Gastrocnemius medialis (tissue), 4 donors: ENCODE results near the gene CACNB1. TPM values are rescaled to one million over a fixed set of nuclear protein-coding genes. Genes with fewer than 3 reads are reported as not detected.

Source experiments
- ATAC-seq, 2 donors: fragments of 150-250 bp; one replicate each; pipeline ENCODE4 v1.9.1; 2016
- DNase-seq, 2 donors: peaks; one replicate each; pipeline ENCODE4 v3.0.0-alpha.2; 2019
- H3K27ac ChIP-seq, 4 donors: fragments of 200-600 bp; sonication (generic); 1 replicate in 1 of 4; 2 replicates in 3 of 4; pipeline ENCODE4 v1.5.1; 2016 to 2018; ENCODE audit warnings: mild to moderate bottlenecking in 2 of 4, moderate library complexity in 1 of 4
- H3K27me3 ChIP-seq, 3 donors: fragments of 200-600 bp; sonication (generic) in 2 of 3; 1 replicate in 1 of 3; 2 replicates in 2 of 3; pipeline versions ENCODE4 v1.5.1 to v1.6.0; 2016 to 2019; ENCODE audit warnings: mild to moderate bottlenecking in 1 of 3, moderate library complexity in 1 of 3
- H3K36me3 ChIP-seq, 2 donors: fragments of 200-600 bp; sonication (generic) in 1 of 2; one replicate each; pipeline ENCODE4 v1.5.1; 2017 to 2018
- H3K4me1 ChIP-seq, 2 donors: fragments of 200-600 bp; sonication (generic) in 1 of 2; one replicate each; pipeline ENCODE4 v1.5.1; 2016 to 2017; ENCODE audit warnings: mild to moderate bottlenecking in 2 of 2
- H3K4me3 ChIP-seq, 4 donors: fragments of 200-600 bp; sonication (generic) in 3 of 4; 1 replicate in 1 of 4; 2 replicates in 3 of 4; pipeline ENCODE4 v1.5.1; 2016 to 2019; ENCODE audit warnings: mild to moderate bottlenecking in 2 of 4
- H3K9me3 ChIP-seq, 3 donors: fragments of 200-600 bp; sonication (generic) in 2 of 3; 1 replicate in 1 of 3; 2 replicates in 2 of 3; pipeline ENCODE4 v1.5.1; 2016 to 2019
- POLR2A ChIP-seq, 2 donors: fragments of 450-650 bp; IDR thresholded peaks; one replicate each; pipeline ENCODE4 v1.6.1; 2017; ENCODE audit warnings: antibody characterized with exemption in 2 of 2, mild to moderate bottlenecking in 2 of 2, moderate library complexity in 2 of 2
- in situ Hi-C, 4 donors: fragments of 200-750 bp; cut with MboI; loops; one replicate each; pipeline versions ENCODE4 v1.15.0 to v1.8.0; 2017; ENCODE audit warnings: low sequenced_read_pairs in 4 of 4
- intact Hi-C: fragments of 100-400 bp; cut with DNase I; formaldehyde crosslinking; loops from one replicate; pipeline ENCODE4 v1.15.1; 2023; ENCODE audit warnings: low total_unique reads
- total RNA-seq, 4 donors: library from RNA; depleted of rRNA; stranded (reverse); fragments of >200 nt; gene quantifications; one replicate each; pipeline versions ENCODE4 v1.1.0 to v1.2.3, GENCODE V29; 2016
- TF ChIP-seq, protein P1 (sequence below), 5 experiments: fragments of 450-650 bp in 3 of 5; fragments of 200-600 bp in 2 of 5; sonication (generic) in 2 of 5; IDR thresholded peaks in 4 of 5; conservative IDR thresholded peaks in 1 of 5; 1 replicate in 4 of 5; 2 replicates in 1 of 5; pipeline ENCODE4 v1.5.1; 2016 to 2019; ENCODE audit warnings: antibody characterized with exemption in 5 of 5, mild to moderate bottlenecking in 3 of 5, moderate library complexity in 3 of 5

The CACNB1 gene
- total RNA-seq, 4 donors from 2014 or later: 236 to 432 (median 340) TPM

DNA sequence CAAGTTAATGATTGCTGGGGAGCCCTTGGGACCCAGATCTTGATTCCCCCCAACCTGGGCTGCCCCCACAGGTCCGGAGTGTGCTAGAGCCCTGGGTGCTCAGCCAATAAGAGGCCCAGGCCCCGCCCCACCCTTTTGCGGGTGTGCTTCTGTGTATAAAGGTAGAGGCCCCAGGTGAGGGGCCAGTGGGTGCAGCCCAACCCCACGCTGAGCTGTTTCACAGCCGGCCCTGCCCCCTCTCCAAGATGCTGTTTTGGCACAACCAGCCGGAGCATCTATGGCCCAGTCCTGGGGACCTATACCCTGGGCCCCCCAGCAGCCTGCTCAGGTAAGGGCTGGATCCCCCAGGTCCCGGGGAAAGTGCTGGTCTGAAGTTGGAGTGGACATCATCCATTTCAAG lies 40.1 kb upstream of the CACNB1 start:
- intact Hi-C loops (no loop called here), in situ Hi-C loops (loop anchor here in 1 of 4 donors (10.0 kb wide), 1 partner anchor 73 kb away; the partner anchor contains the start of gene ARL5C)
- H3K9me3 ChIP-seq: no peaks in the 10 kb centered on the region
- H3K27ac ChIP-seq: no peak overlapping the region
- H3K36me3 ChIP-seq: no peaks in the 10 kb centered on the region
- ATAC-seq (no peak), DNase-seq (no peak)
- H3K4me3 ChIP-seq: no peak overlapping the region
- TF ChIP-seq, protein P1, sequence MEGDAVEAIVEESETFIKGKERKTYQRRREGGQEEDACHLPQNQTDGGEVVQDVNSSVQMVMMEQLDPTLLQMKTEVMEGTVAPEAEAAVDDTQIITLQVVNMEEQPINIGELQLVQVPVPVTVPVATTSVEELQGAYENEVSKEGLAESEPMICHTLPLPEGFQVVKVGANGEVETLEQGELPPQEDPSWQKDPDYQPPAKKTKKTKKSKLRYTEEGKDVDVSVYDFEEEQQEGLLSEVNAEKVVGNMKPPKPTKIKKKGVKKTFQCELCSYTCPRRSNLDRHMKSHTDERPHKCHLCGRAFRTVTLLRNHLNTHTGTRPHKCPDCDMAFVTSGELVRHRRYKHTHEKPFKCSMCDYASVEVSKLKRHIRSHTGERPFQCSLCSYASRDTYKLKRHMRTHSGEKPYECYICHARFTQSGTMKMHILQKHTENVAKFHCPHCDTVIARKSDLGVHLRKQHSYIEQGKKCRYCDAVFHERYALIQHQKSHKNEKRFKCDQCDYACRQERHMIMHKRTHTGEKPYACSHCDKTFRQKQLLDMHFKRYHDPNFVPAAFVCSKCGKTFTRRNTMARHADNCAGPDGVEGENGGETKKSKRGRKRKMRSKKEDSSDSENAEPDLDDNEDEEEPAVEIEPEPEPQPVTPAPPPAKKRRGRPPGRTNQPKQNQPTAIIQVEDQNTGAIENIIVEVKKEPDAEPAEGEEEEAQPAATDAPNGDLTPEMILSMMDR (IDR thresholded peaks at IDR 0.05 in 4 of 5, conservative IDR thresholded peaks at IDR 0.05 in 1 of 5): no peak
- no peak for TF ChIP-seq POLR2A (IDR thresholded peaks at IDR 0.05)
- no peaks in the 10 kb centered on the region for H3K27me3 ChIP-seq
- H3K4me1 ChIP-seq: peaks cover 0 to 7% of the 10 kb centered on the region in 2 donors

DNA sequence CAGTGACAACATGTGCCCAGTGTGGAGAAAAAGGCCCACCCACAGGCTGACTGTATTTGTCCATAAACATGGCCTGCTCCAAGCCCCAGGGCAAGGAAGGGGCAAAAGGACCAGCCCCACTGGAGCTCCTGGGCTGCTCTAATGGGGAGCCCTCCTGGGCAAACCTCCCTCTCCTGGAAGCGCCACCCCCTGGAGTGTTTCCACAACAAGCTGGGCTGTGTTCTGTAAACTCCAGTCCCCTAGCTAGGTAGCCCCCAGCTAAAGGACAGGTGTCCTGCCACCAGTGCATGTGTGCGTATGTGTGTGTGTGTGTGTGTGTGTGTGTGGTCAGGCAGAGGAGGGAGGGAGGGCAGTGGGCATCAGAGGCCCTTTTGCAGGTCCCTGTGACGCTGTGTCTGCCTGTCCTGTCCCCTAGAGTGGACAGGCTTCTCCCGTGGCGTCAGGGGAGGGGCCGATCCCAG lies 39.5 kb upstream of the CACNB1 start:
- Histone ChIP-seq H3K27ac (no peak overlapping the region), H3K9me3 (no peaks in the 10 kb centered on the region), H3K4me3 (no peak overlapping the region), H3K36me3 (no peaks in the 10 kb centered on the region), H3K4me1 (peaks cover 0 to 7% of the 10 kb centered on the region in 2 donors), H3K27me3 (no peaks in the 10 kb centered on the region)
- intact Hi-C loops: no loop called here
- DNase-seq: no peak
- no peak for TF ChIP-seq POLR2A (IDR thresholded peaks at IDR 0.05)
- TF ChIP-seq, protein P1 (IDR thresholded peaks at IDR 0.05 in 4 of 5, conservative IDR thresholded peaks at IDR 0.05 in 1 of 5): no peak
- ATAC-seq: no peak
- in situ Hi-C loops: loop anchor here in 1 of 4 donors (10.0 kb wide), 1 partner anchor 72 kb away; the partner anchor contains the start of gene ARL5C

DNA sequence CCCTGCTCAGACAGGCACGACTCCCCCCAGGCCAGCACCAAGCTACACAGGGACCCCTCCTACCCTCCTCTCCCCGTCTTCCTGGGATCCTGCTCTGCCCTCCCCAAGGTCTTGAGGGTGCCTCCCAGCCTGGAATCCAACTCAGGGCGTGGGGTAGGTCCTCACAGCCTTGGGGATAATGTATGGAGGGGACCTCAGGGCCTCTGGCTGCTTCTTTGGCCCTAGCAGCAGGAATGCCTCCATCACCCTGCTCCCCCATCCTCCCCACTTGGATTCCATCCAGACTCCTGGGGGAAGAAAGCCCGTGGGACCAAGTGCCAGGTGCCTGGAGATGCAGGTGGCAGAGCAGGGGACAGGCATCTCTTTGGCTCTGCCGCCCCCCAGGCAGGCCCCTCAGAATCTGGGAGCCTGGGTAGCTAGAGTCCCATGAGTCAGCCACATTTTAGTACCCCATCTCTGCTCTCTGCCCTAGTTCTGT lies 39.0 kb upstream of the CACNB1 start:
- no peak for TF ChIP-seq POLR2A (IDR thresholded peaks at IDR 0.05)
- TF ChIP-seq, protein P1 (IDR thresholded peaks at IDR 0.05 in 4 of 5, conservative IDR thresholded peaks at IDR 0.05 in 1 of 5): no peak
- Histone ChIP-seq H3K27ac (no peak overlapping the region), H3K4me1 (peaks cover 5 to 12% of the 10 kb centered on the region in 2 donors), H3K36me3 (no peaks in the 10 kb centered on the region), H3K4me3 (no peak overlapping the region), H3K27me3 (peaks cover 0 to 2% (median 0%) of the 10 kb centered on the region in 3 donors), H3K9me3 (no peaks in the 10 kb centered on the region)
- DNase-seq: no peak
- in situ Hi-C loops: loop anchor here in 1 of 4 donors (10.0 kb wide), 1 partner anchor 72 kb away; the partner anchor contains the start of gene ARL5C
- intact Hi-C loops: no loop called here
- no peak for ATAC-seq

DNA sequence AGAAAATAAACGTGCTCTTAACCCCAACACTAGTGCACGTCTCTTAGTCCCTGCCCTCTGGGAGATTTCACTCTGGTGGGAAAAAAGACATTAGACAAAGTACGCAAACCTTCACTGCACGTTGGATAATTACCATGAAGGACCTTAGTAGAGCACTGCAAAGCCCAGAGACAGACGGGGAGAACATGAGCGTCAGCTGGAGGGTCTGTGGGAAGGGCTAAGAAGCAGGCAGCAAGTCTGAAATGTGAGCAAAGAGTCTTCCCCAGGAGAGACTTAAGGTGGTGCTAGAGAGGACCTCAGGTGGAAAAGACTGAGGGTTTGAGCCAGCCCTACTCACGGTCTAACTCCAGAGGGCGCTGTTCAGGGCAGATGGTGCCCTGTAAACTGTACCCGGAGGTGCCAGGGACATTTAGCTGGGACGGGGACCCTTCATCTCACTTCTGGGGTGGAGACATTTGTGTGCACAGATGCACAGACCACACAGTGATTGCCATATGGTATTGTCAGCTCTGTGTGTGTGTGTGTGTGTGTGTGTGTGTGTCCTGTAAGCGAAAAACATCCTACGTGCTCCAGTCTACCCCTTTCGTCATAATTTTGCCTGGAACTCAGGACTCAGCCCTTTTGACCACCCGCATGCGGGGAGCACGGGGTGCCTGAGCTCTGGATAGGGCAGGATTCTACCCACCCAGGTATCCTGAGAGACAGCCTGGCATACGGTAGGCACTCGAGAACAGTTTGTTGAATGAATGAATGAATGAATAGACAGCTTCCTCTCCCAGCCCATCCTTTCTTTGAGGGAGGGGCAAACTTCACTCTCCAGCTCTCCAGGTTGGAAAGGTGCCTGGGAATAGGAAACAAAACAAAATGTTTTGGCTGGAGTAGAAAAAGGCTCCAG lies 38.3 kb upstream of the CACNB1 start:
- Histone ChIP-seq H3K9me3 (no peaks in the 10 kb centered on the region), H3K27me3 (peaks cover 0 to 2% (median 0%) of the 10 kb centered on the region in 3 donors), H3K4me3 (no peak overlapping the region), H3K4me1 (peaks cover 7 to 14% of the 10 kb centered on the region in 2 donors), H3K36me3 (no peaks in the 10 kb centered on the region), H3K27ac (no peak overlapping the region)
- in situ Hi-C loops: loop anchor here in 1 of 4 donors (10.0 kb wide), 1 partner anchor 71 kb away; the partner anchor contains the start of gene ARL5C
- intact Hi-C loops: no loop called here
- DNase-seq (no peak), ATAC-seq (peak; percentile 41 to 72)
- TF ChIP-seq, protein P1 (IDR thresholded peaks at IDR 0.05 in 4 of 5, conservative IDR thresholded peaks at IDR 0.05 in 1 of 5): peak; percentile 41 to 70 (median 49)
- no peak for TF ChIP-seq POLR2A (IDR thresholded peaks at IDR 0.05)
